GM12878 (cell line): ENCODE results near the gene AHCYL2. TPM values are rescaled to one million over a fixed set of nuclear protein-coding genes. Genes with fewer than 3 reads are reported as not detected.

Experiments used
- ATAC-seq: fragments of 200-7000 bp; cut with Tn5 transposase; 3 replicates; pipeline ENCODE4 v1.9.1; 2020; ENCODE audit warnings: mild to moderate bottlenecking, moderate library complexity
- BruUV-seq: library from RNA; stranded (reverse); fragments of 400-500 nt; replicated peaks from 2 replicates; lab custom pipeline; 2021; lab: Mats Ljungman, UMichigan
- CTCF ChIA-PET: fragments of 300-600 bp; sonication (Branson Sonifier 250); formaldehyde crosslinking; extraction: SDS; loops from one replicate; lab custom pipeline; 2021; ENCODE audit warnings: inconsistent platforms; lab: Yijun Ruan, JAX
- POLR2A ChIA-PET: fragments of 350-600 bp; formaldehyde crosslinking; extraction: SDS; loops from one replicate; lab custom pipeline; 2021; ENCODE audit warnings: inconsistent platforms; lab: Charles Lee
- RAD21 ChIA-PET: fragments of 300-600 bp; sonication (Branson Sonifier 250); formaldehyde crosslinking; loops from one replicate; lab custom pipeline; 2023; ENCODE audit warnings: antibody characterized with exemption; ENCODE audit not compliant: unreplicated experiment; lab: Charles Lee
- SMC1A ChIA-PET: fragments of 300-600 bp; sonication (Branson Sonifier 250); formaldehyde crosslinking; loops from one replicate; lab custom pipeline; 2023; ENCODE audit not compliant: unreplicated experiment, uncharacterized antibody; lab: Charles Lee
- DNase-seq: peaks from one replicate; pipeline ENCODE4 v3.0.0-alpha.2; 2011; ENCODE audit warnings: low read depth, low spot score
- FAIRE-seq: peaks from 3 replicates; lab custom pipeline; 2011; peaks lifted over from hg19 to GRCh38; lab: Jason Lieb, UNC
- H2AFZ ChIP-seq: 2 replicates; pipeline ENCODE4 v1.6.0; 2011; ENCODE audit warnings: low read depth, low read length, control low read depth; ENCODE audit not compliant: control insufficient read depth
- H3K27ac ChIP-seq: 2 replicates; pipeline ENCODE4 v1.5.1; 2011; ENCODE audit warnings: control low read depth; ENCODE audit not compliant: control insufficient read depth, insufficient read depth
- H3K27me3 ChIP-seq, 2 experiments: replicated peaks in 1 of 2; 2 replicates each; pipeline versions ENCODE4 v1.6.0 to v1.6.1; 2011; ENCODE audit warnings: low read length in 1 of 2; ENCODE audit not compliant: control insufficient read depth in 2 of 2, insufficient read depth in 2 of 2
- H3K36me3 ChIP-seq, 2 experiments: 2 replicates each; pipeline ENCODE4 v1.5.1; 2011; ENCODE audit warnings: low read length in 1 of 2; ENCODE audit not compliant: control insufficient read depth in 2 of 2, insufficient read depth in 2 of 2
- H3K4me1 ChIP-seq: 2 replicates; pipeline ENCODE4 v1.6.1; 2011; ENCODE audit warnings: mild to moderate bottlenecking, low read length, moderate library complexity, mixed read lengths; ENCODE audit not compliant: control insufficient read depth, insufficient read depth
- H3K4me2 ChIP-seq: 2 replicates; pipeline ENCODE4 v1.6.0; 2011; ENCODE audit warnings: control low read depth; ENCODE audit not compliant: control insufficient read depth, insufficient read depth
- H3K4me3 ChIP-seq: fragments of 200-600 bp; sonication (generic); 2 replicates; pipeline ENCODE4 v1.5.1; 2016
- H3K79me2 ChIP-seq: 2 replicates; pipeline ENCODE4 v1.6.0; 2011; ENCODE audit warnings: low read length; ENCODE audit not compliant: control insufficient read depth, insufficient read depth
- H3K9ac ChIP-seq: 2 replicates; pipeline ENCODE4 v1.8.0; 2011; ENCODE audit warnings: low read length, control low read depth, mixed read lengths; ENCODE audit not compliant: control insufficient read depth, insufficient read depth
- H3K9me3 ChIP-seq: replicated peaks from 3 replicates; pipeline ENCODE4 v1.5.1; 2011; ENCODE audit warnings: mild to moderate bottlenecking, low read length; ENCODE audit not compliant: control insufficient read depth, insufficient read depth
- H4K20me1 ChIP-seq: 2 replicates; pipeline ENCODE4 v1.6.0; 2011; ENCODE audit not compliant: control insufficient read depth, insufficient read depth
- CBX5 ChIP-seq: sonication (generic); IDR thresholded peaks from 2 replicates; pipeline ENCODE4 v1.6.1; 2016; ENCODE audit warnings: low read depth, moderate library complexity, mild to moderate bottlenecking, inconsistent platforms
- HCFC1 ChIP-seq: fragments of 150-350 bp; IDR thresholded peaks from 2 replicates; pipeline ENCODE4 v1.6.1; 2014; ENCODE audit warnings: low read length
- MTA3 ChIP-seq: IDR thresholded peaks from 2 replicates; pipeline ENCODE4 v1.6.1; 2012; ENCODE audit warnings: low read length, inconsistent platforms, borderline replicate concordance
- NFIC ChIP-seq: IDR thresholded peaks from 2 replicates; pipeline ENCODE4 v1.6.1; 2012; ENCODE audit warnings: low read depth, mild to moderate bottlenecking, inconsistent platforms, low read length, moderate library complexity
- WGBS: methylation state at CpG from one replicate; pipeline ENCODE4 v1.1.6; 2016; ENCODE audit warnings: low lambda C conversion rate; ENCODE audit not compliant: insufficient replicate concordance, insufficient coverage; ENCODE audit errors: missing lambda C conversion rate; 5-methylcytosine and 5-hydroxymethylcytosine counted together
- in situ Hi-C: fragments of 300-500 bp; cut with MboI; formaldehyde crosslinking; loops from 9 replicates; pipeline ENCODE4 v1.14.3; 2018; ENCODE audit warnings: mixed read lengths
- intact Hi-C: fragments of 100-400 bp; cut with micrococcal nuclease; formaldehyde crosslinking; loops from one replicate; pipeline ENCODE4 v1.14.2; 2022; ENCODE audit not compliant: unreplicated experiment
- polyA plus RNA-seq, 11 experiments: library from polyadenylated mRNA; depleted of rRNA in 4 of 11; unstranded in 6 of 11; stranded (reverse) in 5 of 11; fragments of >200 nt; fragmentation: Nextera tagmentation in 4 of 11; fragmentation: Illumina TruSeq in 1 of 11; extraction: Ambion mirVana in 4 of 11; extraction: Trizol in 1 of 11; gene quantifications; 1 replicate in 1 of 11; 2 replicates in 10 of 11; pipeline versions ENCODE4 v1.2.1 to v1.2.3, GENCODE V29; 2011 to 2016; ENCODE audit warnings: inconsistent platforms in 2 of 11, missing spikeins in 2 of 11, low read depth in 1 of 11
- total RNA-seq, 4 experiments: library from RNA; depleted of rRNA in 3 of 4; stranded (reverse); fragments of >200 nt in 3 of 4; fragmentation: Illumina TruSeq in 1 of 4; extraction: Trizol in 1 of 4; gene quantifications; 2 replicates each; pipeline versions ENCODE4 v1.2.1 to v1.2.3, GENCODE V29; 2013 to 2021
- TF ChIP-seq, protein P1 (sequence below): fragments of 450-650 bp; conservative IDR thresholded peaks from 2 replicates; pipeline ENCODE4 v1.6.1; 2017; ENCODE audit warnings: mild to moderate bottlenecking, moderate library complexity

AHCYL2 gene
- total and polyA plus RNA-seq, 10 of the 15 experiments (the other 5 are each of a cell fraction or from before 2014, with no cell fraction given): 1.7 to 29.1 (median 5.4) TPM

DNA sequence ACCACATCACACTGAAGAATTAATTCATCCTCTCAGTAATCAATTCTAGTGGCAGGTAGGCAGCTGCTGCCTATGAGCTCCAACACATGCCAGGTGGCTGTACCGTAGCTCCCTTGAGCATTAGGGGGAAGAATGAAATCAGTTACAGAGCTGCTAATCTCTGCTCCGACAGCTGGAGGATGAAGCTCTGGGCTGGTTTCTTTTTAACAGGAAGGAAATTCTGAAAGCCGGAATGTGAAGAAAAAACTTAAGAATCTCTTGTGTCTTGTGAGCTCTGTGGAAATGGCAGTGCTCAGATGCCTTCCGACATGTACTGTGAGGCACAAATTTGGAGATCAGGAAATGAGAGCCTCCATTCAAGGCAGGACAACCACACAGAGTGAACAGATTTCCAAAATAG lies 2.8 kb upstream of the AHCYL2 start:
- Histone ChIP-seq H4K20me1 (no peaks in the 10 kb centered on the region), H3K4me1 (peaks cover 3% of the 10 kb centered on the region; the same call in 1 of the 2 replicates), H3K9ac (no peak overlapping the region), H3K36me3 (no peaks in the 10 kb centered on the region), H3K27ac (no peak overlapping the region), H3K4me2 (peak overlapping the region; percentile 31), H2AFZ (peak overlapping the region; percentile 59), H3K4me3 (peak overlapping the region; percentile 34; the same call in 1 of the 2 replicates), H3K27me3 (no peaks in the 10 kb centered on the region), H3K79me2 (no peaks in the 10 kb centered on the region; the same call in 1 of the 2 replicates), H3K9me3 (no peaks in the 10 kb centered on the region)
- WGBS: 0% methylated on average over 4 of the region's 4 CpGs
- in situ Hi-C loops (loop anchor here (5.0 kb wide), 1 partner anchor 75 kb away; no protein-coding TSS in a partner anchor), intact Hi-C loops (loop anchor here (10.0 kb wide), 1 partner anchor 393 kb away; the partner anchor contains the start of gene NRF1)
- CTCF ChIA-PET: interaction anchor here (0.6 to 9.7 kb wide), 10 partner anchors 11 to 418 kb away, joined by 3 to 185 read pairs (median 6); no protein-coding TSS in a partner anchor
- ATAC-seq (no peak), DNase-seq (no peak), FAIRE-seq (no peak)
- POLR2A ChIA-PET: no interaction called here
- RAD21 ChIA-PET: interaction anchor here (0.6 to 2.7 kb wide), 8 partner anchors 14 to 249 kb away, joined by 3 to 9 read pairs (median 4); no protein-coding TSS in a partner anchor
- TF ChIP-seq, protein P1, sequence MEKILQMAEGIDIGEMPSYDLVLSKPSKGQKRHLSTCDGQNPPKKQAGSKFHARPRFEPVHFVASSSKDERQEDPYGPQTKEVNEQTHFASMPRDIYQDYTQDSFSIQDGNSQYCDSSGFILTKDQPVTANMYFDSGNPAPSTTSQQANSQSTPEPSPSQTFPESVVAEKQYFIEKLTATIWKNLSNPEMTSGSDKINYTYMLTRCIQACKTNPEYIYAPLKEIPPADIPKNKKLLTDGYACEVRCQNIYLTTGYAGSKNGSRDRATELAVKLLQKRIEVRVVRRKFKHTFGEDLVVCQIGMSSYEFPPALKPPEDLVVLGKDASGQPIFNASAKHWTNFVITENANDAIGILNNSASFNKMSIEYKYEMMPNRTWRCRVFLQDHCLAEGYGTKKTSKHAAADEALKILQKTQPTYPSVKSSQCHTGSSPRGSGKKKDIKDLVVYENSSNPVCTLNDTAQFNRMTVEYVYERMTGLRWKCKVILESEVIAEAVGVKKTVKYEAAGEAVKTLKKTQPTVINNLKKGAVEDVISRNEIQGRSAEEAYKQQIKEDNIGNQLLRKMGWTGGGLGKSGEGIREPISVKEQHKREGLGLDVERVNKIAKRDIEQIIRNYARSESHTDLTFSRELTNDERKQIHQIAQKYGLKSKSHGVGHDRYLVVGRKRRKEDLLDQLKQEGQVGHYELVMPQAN: no peak
- TF ChIP-seq NFIC (no peak), CBX5 (no peak), MTA3 (no peak), HCFC1 (no peak)
- BruUV-seq: no TSS peak
- SMC1A ChIA-PET: interaction anchor here (0.9 to 7.1 kb wide), 9 partner anchors 8 to 249 kb away, joined by 3 to 109 read pairs (median 4); no protein-coding TSS in a partner anchor
